Naive B cell (primary cell): ENCODE data around the gene PIP4K2B. TPM values are rescaled to one million over a fixed set of nuclear protein-coding genes. Genes with fewer than 3 reads are reported as not detected.

Experiments
- ATAC-seq, 2 donors: fragments of 150-1000 bp; cut with Tn5 transposase; 2 replicates each; pipeline ENCODE4 v1.10.0; 2021; ENCODE audit warnings: low read depth in 2 of 2, mild to moderate bottlenecking in 2 of 2, moderate library complexity in 2 of 2
- DNase-seq: peaks from one replicate; pipeline ENCODE4 v3.0.0; 2022
- H3K27ac Mint-ChIP-seq, 6 donors: one replicate each; pipeline ENCODE4 v1.8.0; 2020 to 2022; ENCODE audit warnings: mild to moderate bottlenecking in 6 of 6, mixed read lengths in 6 of 6, moderate library complexity in 5 of 6, inconsistent platforms in 2 of 6
- H3K27me3 Mint-ChIP-seq, 3 donors: one replicate each; pipeline ENCODE4 v1.8.0; 2021 to 2022; ENCODE audit warnings: mixed read lengths in 3 of 3, mild to moderate bottlenecking in 1 of 3
- H3K36me3 Mint-ChIP-seq, 2 donors: one replicate each; pipeline ENCODE4 v1.8.0; 2020 to 2022; ENCODE audit warnings: mixed read lengths in 2 of 2, inconsistent platforms in 1 of 2, mild to moderate bottlenecking in 1 of 2
- H3K4me1 Mint-ChIP-seq, 3 donors: one replicate each; pipeline ENCODE4 v1.8.0; 2020 to 2022; ENCODE audit warnings: mixed read lengths in 3 of 3, inconsistent platforms in 1 of 3, mild to moderate bottlenecking in 1 of 3, moderate library complexity in 1 of 3
- H3K4me3 Mint-ChIP-seq, 8 donors: one replicate each; pipeline ENCODE4 v1.8.0; 2020 to 2022; ENCODE audit warnings: mild to moderate bottlenecking in 8 of 8, mixed read lengths in 8 of 8, moderate library complexity in 8 of 8, inconsistent platforms in 2 of 8
- H3K9me3 Mint-ChIP-seq, 7 donors: one replicate each; pipeline ENCODE4 v1.8.0; 2020 to 2022; ENCODE audit warnings: mixed read lengths in 7 of 7, mild to moderate bottlenecking in 5 of 7, inconsistent platforms in 2 of 7, moderate library complexity in 1 of 7
- polyA plus RNA-seq, 6 donors: library from polyadenylated mRNA; unstranded; fragments of 300-500 nt; fragmentation: Illumina TruSeq; gene quantifications; one replicate each; pipeline ENCODE4 v1.2.3, GENCODE V29; 2021; ENCODE audit warnings: low read depth in 6 of 6

PIP4K2B gene
- 10 to 100 TPM; 10.1 to 14.5 (median 11.8) TPM for polyA plus RNA-seq

GRCh38 chr17:38799501-38800236 lies at the start of gene PIP4K2B:
PIP4K2B (minus strand) TSS chr17:38799556; CDS start chr17:38799424, 132 bp downstream.
- H3K36me3 Mint-ChIP-seq = peaks cover 6 to 17% of the 10 kb centered on the region in 2 donors
- H3K27me3 Mint-ChIP-seq = no peaks in the 10 kb centered on the region
- no peaks in the 10 kb centered on the region for H3K9me3 Mint-ChIP-seq
- peak within 1 kb of the TSS; percentile 87 to 98 (median 96) for H3K4me3 Mint-ChIP-seq
- H3K4me1 Mint-ChIP-seq = peaks cover 32 to 39% (median 34%) of the 10 kb centered on the region in 3 donors
- peak; percentile 89 for DNase-seq
- peak; percentile 79 for ATAC-seq
- peak within 1 kb of the TSS; percentile 75 to 96 (median 91) for H3K27ac Mint-ChIP-seq

DNA sequence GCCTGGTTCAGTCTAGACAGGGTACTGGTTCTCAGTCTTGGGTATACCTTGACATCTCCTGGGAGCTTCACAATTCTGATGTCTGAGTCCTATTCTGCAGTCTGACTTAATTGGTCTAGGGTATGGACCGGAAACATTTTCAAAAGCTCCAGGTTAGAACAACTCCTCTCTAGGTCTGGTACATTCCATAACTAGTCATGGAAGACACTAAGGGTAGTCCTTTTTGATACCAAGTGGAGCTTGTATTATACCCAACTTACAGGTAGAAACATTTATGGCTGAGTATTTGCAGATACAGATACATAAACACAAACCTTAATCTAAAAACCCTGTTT lies 49.2 kb upstream of the PIP4K2B start:
- H3K4me3 Mint-ChIP-seq = no peak overlapping the region
- no peaks in the 10 kb centered on the region for H3K9me3 Mint-ChIP-seq
- H3K36me3 Mint-ChIP-seq = peaks cover 14 to 21% of the 10 kb centered on the region in 2 donors
- DNase-seq (no peak), ATAC-seq (no peak)
- no peaks in the 10 kb centered on the region for H3K27me3 Mint-ChIP-seq
- H3K27ac Mint-ChIP-seq = peak overlapping the region in 2 of 6 donors; percentile 35 to 57
- H3K4me1 Mint-ChIP-seq = peaks cover 33 to 34% (median 34%) of the 10 kb centered on the region in 3 donors

DNA sequence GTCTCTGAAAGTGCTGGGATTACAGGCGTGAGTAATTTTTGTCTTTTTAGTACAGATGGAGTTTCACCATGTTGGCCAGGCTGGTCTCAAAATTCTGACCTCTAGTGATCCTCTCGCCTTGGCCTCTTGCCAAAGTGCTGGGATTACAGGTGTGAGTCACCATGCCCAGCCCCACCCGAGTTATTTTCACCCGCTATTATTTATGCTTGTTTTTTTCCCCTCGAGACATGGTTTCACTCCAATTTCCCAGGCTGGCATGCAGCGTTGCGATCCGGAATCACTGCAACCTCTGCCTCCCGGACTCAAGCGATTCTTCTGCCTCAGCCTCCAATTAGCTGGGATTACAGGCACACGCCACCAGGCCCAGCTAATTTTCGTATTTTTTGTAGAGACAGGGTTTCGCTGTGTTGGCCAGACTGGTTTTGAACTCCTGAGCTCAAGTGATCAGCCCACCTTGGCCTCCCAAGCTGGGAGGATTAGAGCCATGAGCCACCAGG lies 45.0 kb upstream of the PIP4K2B start:
- Mint-ChIP-seq H3K4me3 (no peak overlapping the region), H3K36me3 (peaks cover 0 to 6% of the 10 kb centered on the region in 2 donors), H3K9me3 (no peaks in the 10 kb centered on the region), H3K27me3 (no peaks in the 10 kb centered on the region), H3K4me1 (peaks cover 0 to 4% (median 0%) of the 10 kb centered on the region in 3 donors), H3K27ac (no peak overlapping the region)
- ATAC-seq = no peak
- no peak for DNase-seq

- H3K27ac Mint-ChIP-seq = peak overlapping the region; percentile 98 to 100 (median 100)
- no peak for ATAC-seq
- no peaks in the 10 kb centered on the region for H3K27me3 Mint-ChIP-seq
- H3K36me3 Mint-ChIP-seq = peaks cover 0 to 4% of the 10 kb centered on the region in 2 donors
- H3K4me1 Mint-ChIP-seq = peaks cover 19 to 33% (median 31%) of the 10 kb centered on the region in 3 donors
- H3K4me3 Mint-ChIP-seq = peak overlapping the region; percentile 89 to 100 (median 98)
- H3K9me3 Mint-ChIP-seq = peaks cover 0 to 1% (median 0%) of the 10 kb centered on the region in 7 donors
- no peak for DNase-seq
Measured at GRCh38 chr17:38825762-38826247, 26.4 kb upstream of the PIP4K2B start.

DNA sequence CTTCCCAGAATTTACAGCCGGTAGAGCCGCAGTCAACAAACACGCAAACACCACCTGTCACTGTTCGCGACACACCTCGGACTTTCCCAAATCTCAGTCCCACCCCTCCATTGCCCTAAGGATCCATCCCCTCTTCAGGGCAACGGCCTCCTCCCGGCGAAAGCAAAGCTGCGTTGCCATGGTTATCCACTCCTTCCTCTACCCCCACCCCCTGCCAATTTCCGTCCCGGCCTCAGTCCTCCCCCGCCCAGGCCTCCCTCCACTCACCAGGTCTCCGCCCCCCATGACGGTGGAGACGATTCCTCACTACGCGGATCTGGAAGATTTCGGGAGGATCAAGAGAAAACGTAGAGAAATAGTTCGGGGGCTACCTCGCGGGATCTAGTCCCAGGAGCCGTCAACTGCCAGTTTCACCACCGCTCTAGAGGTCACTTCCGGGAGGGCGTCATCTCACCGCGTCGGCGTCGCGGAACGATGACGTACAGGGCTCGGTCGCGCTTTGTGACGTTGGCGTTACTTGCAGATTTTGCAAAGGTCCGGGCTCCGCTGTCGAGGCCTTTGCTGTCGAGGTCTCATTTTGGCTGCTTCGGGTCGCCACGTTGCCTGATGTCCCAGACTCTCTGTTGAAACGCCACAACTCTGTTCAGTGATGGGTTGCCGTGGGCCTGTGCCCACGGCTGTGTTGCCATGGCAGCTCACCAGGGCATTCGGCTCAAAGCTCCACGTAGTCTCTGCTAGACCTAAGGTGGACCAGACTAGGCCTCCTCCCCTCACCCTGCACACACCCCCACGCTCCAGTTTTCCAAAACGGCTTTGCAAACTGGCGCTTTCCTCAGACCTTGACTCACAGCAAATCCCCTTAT lies 25.8 kb upstream of the PIP4K2B start, which contains the start of gene CWC25:
TSS of gene CWC25 (minus strand) at position 423 of the 863 bp plus-strand sequence. CDS start at position 285, 138 bp downstream.
- Mint-ChIP-seq H3K36me3 (peaks cover 0 to 9% of the 10 kb centered on the region in 2 donors), H3K4me1 (peaks cover 21 to 37% (median 37%) of the 10 kb centered on the region in 3 donors), H3K27me3 (no peaks in the 10 kb centered on the region), H3K4me3 (peak within 1 kb of the TSS; percentile 89 to 100 (median 98)), H3K9me3 (peaks cover 0 to 1% (median 0%) of the 10 kb centered on the region in 7 donors), H3K27ac (peak within 1 kb of the TSS; percentile 98 to 100 (median 100))
- DNase-seq = peak; percentile 97
- ATAC-seq = peak; percentile 84

GRCh38 chr17:38815576-38816193 lies 16.3 kb upstream of the PIP4K2B start:
- Mint-ChIP-seq H3K27ac (peak overlapping the region in 1 of 6 donors; percentile 40), H3K36me3 (peaks cover 5 to 17% of the 10 kb centered on the region in 2 donors), H3K4me3 (no peak overlapping the region), H3K9me3 (no peaks in the 10 kb centered on the region), H3K27me3 (no peaks in the 10 kb centered on the region), H3K4me1 (peaks cover 1 to 10% (median 3%) of the 10 kb centered on the region in 3 donors)
- peak in 1 of 2 donors; percentile 30 for ATAC-seq
- no peak for DNase-seq

GRCh38 chr17:38809828-38810227 lies 10.5 kb upstream of the PIP4K2B start:
- DNase-seq (no peak), ATAC-seq (no peak)
- Mint-ChIP-seq H3K36me3 (peaks cover 12 to 33% of the 10 kb centered on the region in 2 donors), H3K27ac (no peak overlapping the region), H3K4me3 (no peak overlapping the region), H3K4me1 (peaks cover 0 to 5% (median 2%) of the 10 kb centered on the region in 3 donors), H3K9me3 (no peaks in the 10 kb centered on the region), H3K27me3 (no peaks in the 10 kb centered on the region)

DNA sequence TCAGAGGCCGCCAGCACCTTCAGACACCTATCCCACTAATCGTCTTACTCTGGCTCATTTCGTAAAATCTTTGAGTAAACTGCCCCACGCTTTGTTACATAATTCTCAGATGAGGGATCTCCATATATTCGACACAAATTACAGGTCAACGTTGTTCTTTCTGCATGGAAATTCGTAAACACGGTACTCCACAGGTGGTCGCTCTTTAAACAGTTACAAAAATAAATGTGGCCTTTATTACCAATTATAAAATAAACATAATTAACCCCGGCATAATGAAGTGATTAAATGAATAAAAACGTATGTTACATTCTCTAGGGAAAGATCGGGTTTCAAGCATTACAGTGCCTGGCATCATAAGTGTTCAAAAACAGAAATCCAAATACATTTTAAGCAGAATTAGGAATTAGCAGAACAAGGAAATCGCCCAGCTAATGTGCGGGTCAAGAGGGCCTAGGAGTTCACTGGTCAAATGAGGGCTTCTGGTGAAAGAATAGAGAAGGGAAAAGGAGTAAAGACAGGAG lies 943 bp upstream of the PIP4K2B start:
- H3K27me3 Mint-ChIP-seq = no peaks in the 10 kb centered on the region
- peaks cover 32 to 39% (median 34%) of the 10 kb centered on the region in 3 donors for H3K4me1 Mint-ChIP-seq
- ATAC-seq (no peak), DNase-seq (no peak)
- peaks cover 6 to 17% of the 10 kb centered on the region in 2 donors for H3K36me3 Mint-ChIP-seq
- H3K9me3 Mint-ChIP-seq = no peaks in the 10 kb centered on the region
- peak overlapping the region; percentile 80 to 98 (median 90) for H3K4me3 Mint-ChIP-seq
- H3K27ac Mint-ChIP-seq = peak overlapping the region; percentile 38 to 94 (median 76)

- H3K9me3 Mint-ChIP-seq = no peaks in the 10 kb centered on the region
- peaks cover 6 to 14% of the 10 kb centered on the region in 2 donors for H3K36me3 Mint-ChIP-seq
- no peaks in the 10 kb centered on the region for H3K27me3 Mint-ChIP-seq
- H3K4me3 Mint-ChIP-seq = peak overlapping the region; percentile 87 to 98 (median 96)
- peak overlapping the region; percentile 75 to 96 (median 90) for H3K27ac Mint-ChIP-seq
- no peak for DNase-seq
- H3K4me1 Mint-ChIP-seq = peaks cover 35 to 45% (median 42%) of the 10 kb centered on the region in 3 donors
- ATAC-seq = peak; percentile 30 to 34
Measured at GRCh38 chr17:38798614-38799500, 499 bp downstream of the PIP4K2B start.

- Mint-ChIP-seq H3K27ac (peak overlapping the region; percentile 28 to 88 (median 66)), H3K4me3 (peak overlapping the region; percentile 87 to 98 (median 96)), H3K4me1 (peaks cover 35 to 46% (median 45%) of the 10 kb centered on the region in 3 donors), H3K9me3 (no peaks in the 10 kb centered on the region), H3K27me3 (no peaks in the 10 kb centered on the region), H3K36me3 (peaks cover 6 to 12% of the 10 kb centered on the region in 2 donors)
- DNase-seq (no peak), ATAC-seq (no peak)
Measured at GRCh38 chr17:38797828-38798227, 1.5 kb downstream of the PIP4K2B start.

DNA sequence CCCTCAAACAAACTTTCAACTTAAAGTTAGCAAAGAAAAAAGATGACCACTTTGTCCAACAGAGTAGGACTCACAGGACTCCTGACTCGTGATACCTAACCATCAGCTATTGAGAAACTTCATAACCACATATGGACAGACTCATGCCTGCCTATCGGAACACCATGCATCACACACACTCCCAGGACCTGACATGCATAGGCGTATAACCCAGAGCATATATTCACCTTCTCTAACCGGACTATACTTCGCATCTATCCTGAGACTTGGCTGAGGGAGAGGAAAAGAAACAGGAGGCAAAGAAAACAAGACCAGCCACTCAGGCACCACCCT lies 2.2 kb downstream of the PIP4K2B start:
- Mint-ChIP-seq H3K4me1 (peaks cover 35 to 50% (median 46%) of the 10 kb centered on the region in 3 donors), H3K27me3 (no peaks in the 10 kb centered on the region), H3K36me3 (peaks cover 6 to 11% of the 10 kb centered on the region in 2 donors), H3K27ac (peak overlapping the region in 3 of 6 donors; percentile 25 to 65 (median 25)), H3K4me3 (peak overlapping the region in 6 of 8 donors; percentile 61 to 98 (median 80)), H3K9me3 (no peaks in the 10 kb centered on the region)
- ATAC-seq (no peak), DNase-seq (no peak)
